Spleen (tissue), 11 donors: Measurements from ENCODE around the gene MR1. TPM values are rescaled to one million over a fixed set of nuclear protein-coding genes. Genes with fewer than 3 reads are reported as not detected.

Source experiments
- DNase-seq: peaks from one replicate; pipeline ENCODE4 v3.0.0-alpha.2; 2020
- H3K27ac ChIP-seq, 8 donors: fragments of 200-600 bp; sonication (generic) in 7 of 8; 1 replicate in 4 of 8; 2 replicates in 4 of 8; pipeline versions ENCODE4 v1.5.0 to v1.8.0; 2016 to 2021; ENCODE audit warnings: inconsistent platforms in 4 of 8, mild to moderate bottlenecking in 4 of 8, moderate library complexity in 1 of 8
- H3K27me3 ChIP-seq, 7 donors: fragments of 200-600 bp; sonication (generic) in 6 of 7; replicated peaks in 1 of 7; 1 replicate in 4 of 7; 2 replicates in 3 of 7; pipeline versions ENCODE4 v1.5.0 to v1.8.0; 2016 to 2021; ENCODE audit warnings: inconsistent platforms in 3 of 7, mild to moderate bottlenecking in 1 of 7
- H3K36me3 ChIP-seq, 6 donors: fragments of 200-600 bp; sonication (generic) in 5 of 6; 1 replicate in 4 of 6; 2 replicates in 2 of 6; pipeline versions ENCODE4 v1.5.0 to v1.8.0; 2016 to 2021; ENCODE audit warnings: inconsistent platforms in 2 of 6
- H3K4me1 ChIP-seq, 6 donors: fragments of 200-600 bp; sonication (generic) in 5 of 6; 1 replicate in 3 of 6; 2 replicates in 3 of 6; pipeline versions ENCODE4 v1.5.0 to v1.8.0; 2016 to 2021; ENCODE audit warnings: inconsistent platforms in 3 of 6
- H3K4me3 ChIP-seq, 8 donors: fragments of 200-600 bp; sonication (generic) in 7 of 8; 1 replicate in 4 of 8; 2 replicates in 4 of 8; pipeline versions ENCODE4 v1.5.0 to v1.8.0; 2016 to 2021; ENCODE audit warnings: inconsistent platforms in 4 of 8, mild to moderate bottlenecking in 4 of 8, moderate library complexity in 2 of 8
- H3K9me3 ChIP-seq, 8 donors: fragments of 200-600 bp; sonication (generic) in 7 of 8; 1 replicate in 4 of 8; 2 replicates in 4 of 8; pipeline versions ENCODE4 v1.5.0 to v1.8.0; 2016 to 2021; ENCODE audit warnings: inconsistent platforms in 4 of 8
- CTCF ChIP-seq, 11 experiments: fragments of 200-600 bp in 7 of 11; fragments of 450-650 bp in 4 of 11; sonication (generic) in 4 of 11; IDR thresholded peaks in 8 of 11; conservative IDR thresholded peaks in 3 of 11; 1 replicate in 7 of 11; 2 replicates in 4 of 11; pipeline versions ENCODE4 v1.4.0 to v1.8.0; 2016 to 2021; ENCODE audit warnings: antibody characterized with exemption in 11 of 11, inconsistent platforms in 4 of 11, mild to moderate bottlenecking in 1 of 11
- POLR2A ChIP-seq, 3 donors: fragments of 450-650 bp; IDR thresholded peaks; one replicate each; pipeline ENCODE4 v1.5.1; 2017; ENCODE audit warnings: antibody characterized with exemption in 3 of 3, mild to moderate bottlenecking in 1 of 3
- POLR2AphosphoS5 ChIP-seq, 3 donors: sonication (generic); formaldehyde crosslinking; IDR thresholded peaks; one replicate each; pipeline ENCODE4 v1.5.1; 2017; ENCODE audit warnings: antibody characterized with exemption in 3 of 3
- WGBS, 5 donors: extraction: QIAGEN DNeasy Blood & Tissue Kit in 3 of 5; methylation state at CpG; one replicate each; pipeline versions ENCODE4 v1.1.5 to v1.1.7; 2013 to 2018; 5-methylcytosine and 5-hydroxymethylcytosine counted together
- intact Hi-C: fragments of 100-400 bp; cut with DNase I; formaldehyde crosslinking; loops from one replicate; pipeline ENCODE4 v1.15.0; 2023; ENCODE audit warnings: low total_unique reads
- polyA plus RNA-seq, 3 donors: library from polyadenylated mRNA; stranded (reverse); fragments of 200-250 nt; gene quantifications; one replicate each; pipeline ENCODE4 v1.2.1, GENCODE V29; 2013
- total RNA-seq, 7 donors: library from RNA; depleted of rRNA in 3 of 7; stranded (reverse); fragments of >200 nt in 3 of 7; fragmentation: NEBNext Ultra II Directional in 4 of 7; extraction: Animal tissue kit (Norgen Biotek cat#: 25700) in 4 of 7; gene quantifications; one replicate each; pipeline versions ENCODE4 v1.1.0 to v1.2.1, GENCODE V29; 2016 to 2021
- donor health status: healthy with polysubstance abuse.
- donor health status: DM: no; HTN: no; CAD: no; lungs with moderate emphysema.
- donor health status: DM: no; HTN: no; CAD: no.
- donor health status: Bipolar disorder and iron deficiency.
- donor health status: healthy.
- donor health status: DM: no; HTN: no; CAD: no.
- donor health status: DM: yes; HTN: yes; CAD: no.

Gene MR1
- total and polyA plus RNA-seq, 10 donors = 4.9 to 35.6 (median 24.0) TPM

DNA sequence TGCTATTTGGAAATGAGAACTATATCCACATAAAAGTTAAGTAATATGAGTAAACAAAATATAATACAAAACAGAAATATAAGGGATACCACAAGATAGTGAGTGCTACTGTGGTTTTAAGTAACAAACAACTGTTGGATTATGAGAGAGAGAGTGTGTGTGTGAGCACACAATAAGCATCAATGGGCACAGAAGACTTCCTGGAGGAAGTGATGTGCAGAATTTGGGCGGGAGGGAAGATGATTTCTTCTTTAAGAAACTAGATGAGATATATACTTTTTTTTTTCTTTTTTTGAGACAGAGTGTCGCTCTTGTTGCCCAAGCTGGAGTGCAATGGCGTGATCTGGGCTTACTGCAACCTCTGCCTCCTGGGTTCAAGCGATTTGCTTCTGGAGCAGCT, 46.8 kb downstream of the MR1 start:
- WGBS, 5 donors = 53 to 68% (median 62%) methylated on average over 4 of the region's 4 CpGs
- intact Hi-C loops = no loop called here
- TF ChIP-seq CTCF (IDR thresholded peaks at IDR 0.05 in 8 of 11, conservative IDR thresholded peaks at IDR 0.05 in 3 of 11) (no peak), POLR2A (IDR thresholded peaks at IDR 0.05) (no peak)

DNA sequence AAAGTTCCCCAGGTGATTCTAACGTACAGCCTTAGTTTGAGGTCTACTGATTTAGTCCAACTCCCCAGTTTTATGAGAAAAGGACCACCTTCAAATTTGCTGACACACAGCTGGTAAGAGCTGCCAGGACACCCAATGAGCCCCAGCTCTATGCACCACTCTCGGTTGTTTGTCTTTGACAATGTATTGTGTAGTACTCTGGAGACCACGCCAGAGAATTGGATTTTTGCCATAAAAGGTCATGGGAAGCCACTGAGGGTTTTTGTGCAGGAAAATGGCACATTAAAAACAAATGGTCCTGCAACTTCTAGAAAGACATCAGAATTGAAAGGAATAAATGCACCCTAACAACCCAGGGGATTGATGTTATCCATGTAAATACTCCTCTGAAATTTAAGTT, 47.6 kb downstream of the MR1 start:
- WGBS, 5 donors = 58 to 72% (median 68%) methylated on average over 3 of the region's 3 CpGs
- Histone ChIP-seq H3K27ac (no peak overlapping the region), H3K36me3 (no peaks in the 10 kb centered on the region), H3K4me1 (peaks cover 0 to 17% (median 6%) of the 10 kb centered on the region in 6 donors), H3K27me3 (peaks cover 0 to 14% (median 0%) of the 10 kb centered on the region in 7 donors), H3K4me3 (no peak overlapping the region), H3K9me3 (no peaks in the 10 kb centered on the region)
- TF ChIP-seq POLR2A (IDR thresholded peaks at IDR 0.05) = no peak
- intact Hi-C loops = no loop called here
- DNase-seq = no peak

More for the DNA sequence above, 46.8 kb downstream of the MR1 start:
- Histone ChIP-seq H3K4me3 (no peak overlapping the region), H3K27ac (no peak overlapping the region), H3K9me3 (no peaks in the 10 kb centered on the region), H3K27me3 (peaks cover 0 to 15% (median 0%) of the 10 kb centered on the region in 7 donors), H3K36me3 (no peaks in the 10 kb centered on the region), H3K4me1 (peaks cover 0 to 17% (median 6%) of the 10 kb centered on the region in 6 donors)
- no peak for DNase-seq

DNA sequence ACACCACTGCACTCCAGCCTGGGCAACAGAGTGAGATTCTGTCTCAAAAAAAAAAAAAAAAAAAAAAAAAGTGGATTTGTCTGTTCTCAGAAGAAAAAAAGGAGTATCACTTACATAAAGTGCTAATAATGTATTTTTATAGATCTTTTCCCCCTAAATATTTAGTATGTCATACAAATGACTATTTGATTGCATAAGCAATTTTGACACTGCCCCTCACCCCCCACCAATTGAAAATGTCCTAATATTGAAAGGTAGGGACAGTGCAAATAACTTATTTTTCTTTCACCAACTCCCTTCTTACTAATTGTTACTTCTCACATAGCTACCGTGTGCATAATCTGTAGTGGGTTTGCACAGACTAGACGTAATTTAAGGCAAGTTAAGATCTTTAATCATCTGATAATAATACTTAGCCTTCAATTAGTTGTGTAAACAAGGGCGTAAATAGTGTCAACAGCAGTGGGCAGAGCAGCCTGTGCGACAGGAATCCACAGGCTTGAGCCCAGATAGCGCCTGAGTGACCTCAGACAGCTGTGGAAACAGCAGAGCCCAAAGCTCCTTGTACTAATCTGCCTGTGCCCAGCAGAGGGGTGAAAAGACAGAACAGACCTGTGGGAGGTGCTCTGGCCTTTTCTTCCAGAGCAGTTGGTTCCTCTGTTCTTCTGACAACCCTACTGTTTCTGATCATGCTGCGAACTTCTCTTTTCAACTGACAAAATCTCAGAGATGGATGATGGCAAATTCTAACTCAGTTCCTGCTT, 50.2 kb downstream of the MR1 start:
- Histone ChIP-seq H3K4me1 (peaks cover 13 to 37% (median 25%) of the 10 kb centered on the region in 6 donors), H3K4me3 (no peak overlapping the region), H3K27me3 (no peaks in the 10 kb centered on the region), H3K36me3 (no peaks in the 10 kb centered on the region), H3K9me3 (no peaks in the 10 kb centered on the region), H3K27ac (no peak overlapping the region)
- intact Hi-C loops = loop anchor here (2.0 kb wide), 1 partner anchor 59 kb away; no protein-coding TSS in a partner anchor
- WGBS, 5 donors = 32 to 43% (median 38%) methylated on average over 6 of the region's 6 CpGs
- TF ChIP-seq CTCF (IDR thresholded peaks at IDR 0.05 in 8 of 11, conservative IDR thresholded peaks at IDR 0.05 in 3 of 11) (peak; percentile 42 to 81 (median 69)), POLR2A (IDR thresholded peaks at IDR 0.05) (no peak), POLR2AphosphoS5 (IDR thresholded peaks at IDR 0.05) (peak in 1 of 3 donors; percentile 16)
- DNase-seq = peak; percentile 78

DNA sequence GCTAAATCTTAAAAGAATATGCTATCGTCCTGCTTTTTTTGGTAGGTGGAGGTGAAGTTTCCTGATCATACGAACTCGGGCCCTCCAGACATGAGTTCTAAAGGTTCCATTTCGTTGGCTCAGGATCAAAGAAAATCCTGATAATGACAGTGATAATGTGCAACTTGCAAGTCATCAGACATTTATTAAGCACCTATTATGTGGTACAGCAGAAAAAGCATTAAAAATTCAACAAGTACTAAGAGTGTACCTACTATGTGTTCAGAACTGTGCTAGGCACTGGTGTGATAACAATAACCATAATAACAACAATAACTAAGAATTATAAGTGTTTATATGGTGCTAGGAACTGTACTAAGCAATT, 50.8 kb downstream of the MR1 start:
- no peak for TF ChIP-seq POLR2AphosphoS5 (IDR thresholded peaks at IDR 0.05)
- TF ChIP-seq CTCF (IDR thresholded peaks at IDR 0.05 in 8 of 11, conservative IDR thresholded peaks at IDR 0.05 in 3 of 11) = no peak
- TF ChIP-seq POLR2A (IDR thresholded peaks at IDR 0.05) = no peak
- intact Hi-C loops = loop anchor here (2.0 kb wide), 1 partner anchor 58 kb away; no protein-coding TSS in a partner anchor
- WGBS, 5 donors = 27 to 40% (median 34%) methylated on average over 4 of the region's 4 CpGs
- Histone ChIP-seq H3K4me3 (no peak overlapping the region), H3K27ac (no peak overlapping the region), H3K4me1 (peaks cover 13 to 37% (median 25%) of the 10 kb centered on the region in 6 donors), H3K9me3 (no peaks in the 10 kb centered on the region), H3K36me3 (no peaks in the 10 kb centered on the region), H3K27me3 (no peaks in the 10 kb centered on the region)
- no peak for DNase-seq
